Hepatocyte (in vitro differentiated cells): ENCODE measurements around the gene AMHR2.

ENCODE experiments used
- CTCF ChIP-seq: fragments of 200-600 bp; sonication (generic); IDR thresholded peaks from 2 replicates; pipeline ENCODE4 v1.5.1; 2016; ENCODE audit warnings: antibody characterized with exemption, mild to moderate bottlenecking; ENCODE audit not compliant: poor library complexity
- EZH2 ChIP-seq: fragments of 200-600 bp; sonication (generic); IDR thresholded peaks from 2 replicates; pipeline ENCODE4 v1.6.1; 2016; ENCODE audit warnings: antibody characterized with exemption, mild to moderate bottlenecking, borderline replicate concordance

GRCh38 chr12:53410951-53411350 is 12.7 kb upstream of the AMHR2 start:
- TF ChIP-seq EZH2: no peak
- TF ChIP-seq CTCF: no peak
